HL-60/S4 treated with retinoic acid at 250 ng/mL for 4 days and 3 days (cell line): Measurements from ENCODE around the gene FHOD1.

Experiments used
- in situ Hi-C: fragments of 300-500 bp; cut with MboI; formaldehyde crosslinking; loops from 2 replicates; pipeline ENCODE4 v1.7.0; 2022; ENCODE audit warnings: low sequenced_read_pairs

The FHOD1 gene

GRCh38 chr16:67252609-67253497 lies 5.6 kb upstream of the FHOD1 start:
- in situ Hi-C loops = no loop called here

- in situ Hi-C loops = no loop called here
Measured at GRCh38 chr16:67250045-67250327, 2.7 kb upstream of the FHOD1 start.

GRCh38 chr16:67249178-67250044 lies 2.1 kb upstream of the FHOD1 start:
- in situ Hi-C loops = no loop called here

GRCh38 chr16:67248401-67249177 lies 1.3 kb upstream of the FHOD1 start, which contains the start of gene SLC9A5:
Gene SLC9A5, plus strand, starts transcription at chr16:67248979. Its CDS starts 36 bp downstream, at chr16:67249015.
- in situ Hi-C loops = no loop called here

GRCh38 chr16:67248073-67248400 lies 756 bp upstream of the FHOD1 start:
- in situ Hi-C loops = no loop called here

- in situ Hi-C loops = no loop called here
Measured at GRCh38 chr16:67246756-67247191, 507 bp downstream of the FHOD1 start.

GRCh38 chr16:67246081-67246755 lies 1.1 kb downstream of the FHOD1 start:
- in situ Hi-C loops = no loop called here

- in situ Hi-C loops = no loop called here
Measured at GRCh38 chr16:67245674-67246080, 1.6 kb downstream of the FHOD1 start.

- in situ Hi-C loops = no loop called here
Measured at GRCh38 chr16:67245186-67245585, 2.1 kb downstream of the FHOD1 start.

GRCh38 chr16:67244387-67245185 lies 2.7 kb downstream of the FHOD1 start:
- in situ Hi-C loops = no loop called here

DNA sequence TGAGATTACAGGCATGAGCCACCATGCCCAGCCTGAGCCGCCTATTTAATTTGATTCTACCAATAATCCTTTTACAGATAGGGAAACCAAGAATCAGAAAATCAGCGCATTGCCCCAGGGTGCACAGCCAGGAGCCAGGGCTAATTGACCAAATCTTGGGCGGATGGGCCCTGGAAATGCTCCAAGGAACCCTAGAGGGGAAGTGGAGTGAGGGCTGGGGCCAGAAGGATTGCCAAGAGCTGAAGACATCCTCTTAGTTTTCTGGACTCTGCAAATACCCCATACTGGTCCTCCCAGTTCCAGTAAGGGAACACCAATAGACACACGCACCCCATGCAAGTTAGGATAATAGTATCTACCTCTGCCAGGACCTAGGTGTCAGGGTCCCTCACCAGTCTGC lies 3.8 kb downstream of the FHOD1 start:
- in situ Hi-C loops = no loop called here

- in situ Hi-C loops = no loop called here
Measured at GRCh38 chr16:67242138-67242730, 5.0 kb downstream of the FHOD1 start.

GRCh38 chr16:67241008-67241900 lies 6.0 kb downstream of the FHOD1 start:
- in situ Hi-C loops = no loop called here

GRCh38 chr16:67240506-67240905 lies 6.8 kb downstream of the FHOD1 start:
- in situ Hi-C loops = no loop called here

DNA sequence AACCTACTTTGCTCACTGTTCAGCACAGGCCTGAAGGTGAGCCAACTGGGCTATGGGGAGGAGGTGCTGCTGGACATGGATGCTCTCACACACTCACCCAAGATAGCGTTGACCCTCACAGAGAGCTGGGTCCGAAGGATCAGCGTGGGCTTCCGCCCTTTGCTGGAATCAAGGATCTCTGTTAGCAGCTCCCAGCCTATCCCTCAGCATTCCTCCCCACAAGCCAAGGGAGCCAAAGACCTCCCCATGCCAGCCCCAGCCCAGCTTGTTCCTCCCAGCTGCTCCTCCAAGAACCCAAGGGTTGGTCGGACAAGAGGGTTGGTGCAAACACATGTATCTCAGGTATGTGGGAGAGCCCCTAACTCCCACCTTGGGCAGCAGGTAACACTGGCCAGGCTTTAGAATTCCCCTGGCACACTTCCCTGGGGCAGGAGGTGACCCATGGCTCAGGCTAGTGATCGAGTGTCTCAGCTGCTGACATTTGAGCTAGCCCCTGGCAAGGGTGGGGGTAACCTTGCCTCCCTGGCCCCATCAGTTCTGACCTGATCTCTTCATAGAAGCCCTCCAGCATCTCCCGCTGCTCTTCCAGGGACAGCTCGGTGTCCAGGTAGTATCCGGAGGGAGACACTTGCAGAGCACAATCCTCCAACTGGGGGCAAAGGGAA lies 8.3 kb downstream of the FHOD1 start:
- in situ Hi-C loops = no loop called here

DNA sequence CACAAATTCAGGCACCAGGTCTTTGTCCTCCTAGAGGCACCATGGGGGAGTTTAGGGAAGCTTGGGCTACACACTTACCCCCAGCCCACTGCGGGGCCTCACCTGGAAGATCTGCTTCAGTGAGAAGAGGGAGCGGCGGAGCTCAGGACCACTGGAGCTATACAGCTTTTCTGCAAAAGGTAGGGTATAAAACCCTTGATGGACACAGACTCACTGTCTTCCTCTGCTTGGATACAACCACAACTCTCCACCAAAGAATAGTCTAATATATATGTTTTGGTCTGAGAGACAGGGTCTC lies 9.1 kb downstream of the FHOD1 start:
- in situ Hi-C loops = no loop called here

DNA sequence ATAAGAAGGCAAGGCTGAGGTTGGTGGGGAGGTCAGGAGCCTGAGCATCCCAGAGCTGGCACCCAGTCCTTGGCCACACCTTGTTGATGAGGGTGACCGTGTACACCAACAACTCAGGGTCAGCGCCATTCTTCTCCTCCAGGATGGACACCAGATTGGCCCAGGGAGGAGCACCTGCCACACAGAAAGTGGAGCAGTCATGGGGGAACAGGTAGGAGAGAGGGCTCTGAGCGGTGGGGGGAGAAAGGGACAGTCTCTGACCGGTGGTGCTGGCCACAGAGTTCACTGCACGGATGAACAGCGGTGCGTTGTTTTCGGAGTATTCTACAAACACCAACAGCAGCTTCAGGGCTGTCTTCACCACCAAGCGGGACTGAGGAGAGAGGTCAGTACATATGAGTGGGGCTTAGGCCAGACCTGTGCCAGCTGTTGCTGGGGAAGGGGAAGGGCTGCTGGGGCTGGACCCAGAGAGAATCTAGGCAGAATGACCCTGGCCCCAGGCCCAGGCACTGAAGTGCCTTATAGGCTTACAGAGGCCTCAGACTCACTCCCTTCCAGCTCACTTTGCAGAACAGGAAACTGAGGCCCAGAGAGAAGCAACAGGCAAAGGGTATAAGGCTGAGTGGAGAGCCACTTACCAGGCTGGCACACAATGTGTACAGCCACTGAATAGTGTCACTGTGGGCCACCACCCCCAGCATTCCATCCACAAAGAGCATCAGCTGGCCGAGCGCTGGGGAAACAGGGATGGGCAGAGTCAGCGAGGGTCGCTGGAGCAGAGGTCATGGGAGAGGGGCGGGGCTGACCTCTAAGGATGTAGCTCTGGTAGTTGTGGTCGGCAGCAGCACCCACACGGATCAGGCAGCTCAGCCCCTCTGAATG lies 9.6 kb downstream of the FHOD1 start:
- in situ Hi-C loops = no loop called here
